DLD1 (cell line): ENCODE results near the gene PRUNE2.

Experiments used
- in situ Hi-C: cut with HindIII; loops from 2 replicates; pipeline ENCODE4 v1.10.0; 2017; ENCODE audit warnings: low sequenced_read_pairs

PRUNE2 gene

GRCh38 chr9:76803083-76803482 is 102.8 kb downstream of the PRUNE2 start:
- in situ Hi-C loops = no loop called here

- in situ Hi-C loops = no loop called here
Measured at GRCh38 chr9:76800901-76801300, 105.0 kb downstream of the PRUNE2 start.

GRCh38 chr9:76799473-76799872 is 106.4 kb downstream of the PRUNE2 start:
- in situ Hi-C loops = no loop called here

GRCh38 chr9:76798527-76798926 is 107.4 kb downstream of the PRUNE2 start:
- in situ Hi-C loops = no loop called here

- in situ Hi-C loops = no loop called here
Measured at GRCh38 chr9:76796296-76796695, 109.6 kb downstream of the PRUNE2 start.

- in situ Hi-C loops = no loop called here
Measured at GRCh38 chr9:76793784-76794431, 112.0 kb downstream of the PRUNE2 start.

- in situ Hi-C loops = no loop called here
Measured at GRCh38 chr9:76789840-76790239, 116.1 kb downstream of the PRUNE2 start.

GRCh38 chr9:76787677-76788076 is 118.2 kb downstream of the PRUNE2 start:
- in situ Hi-C loops = no loop called here

- in situ Hi-C loops = no loop called here
Measured at GRCh38 chr9:76785501-76785900, 120.4 kb downstream of the PRUNE2 start.

- in situ Hi-C loops = no loop called here
Measured at GRCh38 chr9:76784881-76785280, 121.0 kb downstream of the PRUNE2 start.

GRCh38 chr9:76772686-76773445 is 133.0 kb downstream of the PRUNE2 start:
- in situ Hi-C loops = no loop called here

- in situ Hi-C loops = no loop called here
Measured at GRCh38 chr9:76766126-76766525, 139.8 kb downstream of the PRUNE2 start.

GRCh38 chr9:76764138-76764537 is 141.8 kb downstream of the PRUNE2 start, which contains the start of gene PCA3:
TSS of gene PCA3 (plus strand) at chr9:76764438.
- in situ Hi-C loops = no loop called here

GRCh38 chr9:76761448-76761847 is 144.5 kb downstream of the PRUNE2 start:
- in situ Hi-C loops = no loop called here

GRCh38 chr9:76759732-76760131 is 146.2 kb downstream of the PRUNE2 start:
- in situ Hi-C loops = no loop called here

GRCh38 chr9:76758476-76758875 is 147.4 kb downstream of the PRUNE2 start:
- in situ Hi-C loops = no loop called here

- in situ Hi-C loops = no loop called here
Measured at GRCh38 chr9:76756941-76757673, 148.8 kb downstream of the PRUNE2 start.

GRCh38 chr9:76756268-76756640 is 149.7 kb downstream of the PRUNE2 start:
- in situ Hi-C loops = no loop called here

GRCh38 chr9:76751001-76751400 is 154.9 kb downstream of the PRUNE2 start:
- in situ Hi-C loops = no loop called here

GRCh38 chr9:76744336-76744735 is 161.6 kb downstream of the PRUNE2 start:
- in situ Hi-C loops = loop anchor here (25.0 kb wide), 1 partner anchor 143 kb away; no protein-coding TSS in a partner anchor

- in situ Hi-C loops = loop anchor here (25.0 kb wide), 1 partner anchor 143 kb away; no protein-coding TSS in a partner anchor
Measured at GRCh38 chr9:76743931-76744330, 162.0 kb downstream of the PRUNE2 start.

GRCh38 chr9:76742890-76743289 is 163.0 kb downstream of the PRUNE2 start:
- in situ Hi-C loops = loop anchor here (25.0 kb wide), 1 partner anchor 144 kb away; no protein-coding TSS in a partner anchor
